Peyer's patch (tissue), 4 donors: ENCODE measurements around the gene DENND1B. TPM values are rescaled to one million over a fixed set of nuclear protein-coding genes. Genes with fewer than 3 reads are reported as not detected.

ENCODE experiments used
- DNase-seq, 3 donors: peaks; one replicate each; pipeline ENCODE4 v3.0.0-alpha.2; 2017 to 2019
- H3K27ac ChIP-seq, 4 donors: fragments of 200-600 bp; sonication (generic); one replicate each; pipeline ENCODE4 v1.5.1; 2016 to 2019
- H3K27me3 ChIP-seq, 2 donors: fragments of 200-600 bp; sonication (generic); one replicate each; pipeline ENCODE4 v1.5.1; 2019
- H3K36me3 ChIP-seq, 3 donors: fragments of 200-600 bp; sonication (generic); one replicate each; pipeline ENCODE4 v1.5.1; 2016 to 2019
- H3K4me1 ChIP-seq, 4 donors: fragments of 200-600 bp; sonication (generic); one replicate each; pipeline ENCODE4 v1.5.1; 2016 to 2019
- H3K4me3 ChIP-seq, 4 donors: fragments of 200-600 bp; sonication (generic); 1 replicate in 3 of 4; 2 replicates in 1 of 4; pipeline ENCODE4 v1.5.1; 2016 to 2019; ENCODE audit warnings: mild to moderate bottlenecking in 1 of 4
- H3K9me3 ChIP-seq, 4 donors: fragments of 200-600 bp; sonication (generic); one replicate each; pipeline ENCODE4 v1.5.1; 2016 to 2019; ENCODE audit warnings: mild to moderate bottlenecking in 1 of 4
- POLR2A ChIP-seq, 2 donors: fragments of 450-650 bp; IDR thresholded peaks; one replicate each; pipeline ENCODE4 v1.5.1; 2017; ENCODE audit warnings: antibody characterized with exemption in 2 of 2, mild to moderate bottlenecking in 2 of 2, moderate library complexity in 2 of 2
- small RNA-seq, 2 donors: library from RNA; depleted of rRNA; stranded (forward); fragments of <200 nt; gene quantifications; one replicate each; pipeline ENCODE3, GENCODE V24; 2016
- total RNA-seq, 4 donors: library from RNA; depleted of rRNA; stranded (reverse); fragments of >200 nt; gene quantifications; one replicate each; pipeline ENCODE4 v1.1.0, GENCODE V29; 2016
- TF ChIP-seq, protein P1 (sequence below), 6 experiments: fragments of 450-650 bp in 4 of 6; fragments of 200-600 bp in 2 of 6; sonication (generic) in 1 of 6; IDR thresholded peaks; one replicate each; pipeline ENCODE4 v1.5.1; 2017 to 2019; ENCODE audit warnings: antibody characterized with exemption in 6 of 6, mild to moderate bottlenecking in 3 of 6, moderate library complexity in 1 of 6

The DENND1B gene
- total RNA-seq, 4 donors from 2014 or later, result 46.2 to 84.2 (median 69.3) TPM

- Histone ChIP-seq H3K27ac (no peak overlapping the region), H3K4me3 (no peak overlapping the region), H3K9me3 (no peaks in the 10 kb centered on the region), H3K27me3 (no peaks in the 10 kb centered on the region), H3K4me1 (peaks cover 0 to 12% (median 0%) of the 10 kb centered on the region in 4 donors), H3K36me3 (no peaks in the 10 kb centered on the region)
- TF ChIP-seq, protein P1, sequence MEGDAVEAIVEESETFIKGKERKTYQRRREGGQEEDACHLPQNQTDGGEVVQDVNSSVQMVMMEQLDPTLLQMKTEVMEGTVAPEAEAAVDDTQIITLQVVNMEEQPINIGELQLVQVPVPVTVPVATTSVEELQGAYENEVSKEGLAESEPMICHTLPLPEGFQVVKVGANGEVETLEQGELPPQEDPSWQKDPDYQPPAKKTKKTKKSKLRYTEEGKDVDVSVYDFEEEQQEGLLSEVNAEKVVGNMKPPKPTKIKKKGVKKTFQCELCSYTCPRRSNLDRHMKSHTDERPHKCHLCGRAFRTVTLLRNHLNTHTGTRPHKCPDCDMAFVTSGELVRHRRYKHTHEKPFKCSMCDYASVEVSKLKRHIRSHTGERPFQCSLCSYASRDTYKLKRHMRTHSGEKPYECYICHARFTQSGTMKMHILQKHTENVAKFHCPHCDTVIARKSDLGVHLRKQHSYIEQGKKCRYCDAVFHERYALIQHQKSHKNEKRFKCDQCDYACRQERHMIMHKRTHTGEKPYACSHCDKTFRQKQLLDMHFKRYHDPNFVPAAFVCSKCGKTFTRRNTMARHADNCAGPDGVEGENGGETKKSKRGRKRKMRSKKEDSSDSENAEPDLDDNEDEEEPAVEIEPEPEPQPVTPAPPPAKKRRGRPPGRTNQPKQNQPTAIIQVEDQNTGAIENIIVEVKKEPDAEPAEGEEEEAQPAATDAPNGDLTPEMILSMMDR (IDR thresholded peaks at IDR 0.05), result no peak
- TF ChIP-seq POLR2A (IDR thresholded peaks at IDR 0.05), result no peak
- DNase-seq, result no peak
These were observed 312.7 kb downstream of the DENND1B start for GRCh38 chr1:197462539-197462938.

Small RNA genes lying within 50 kb of the gene (small RNA-seq; reads per million reads assigned to genes)
- 0 reads per million in 2 donors for gene RF00019

Other genes starting within 250 kb of the DENND1B start
- 1 to 10 TPM in 1 of 4 donors, not detected in 3; 9.9 TPM for gene C1orf53, start 127.2 kb upstream of the DENND1B start, total RNA-seq
- not detected for gene LHX9, start 141.9 kb upstream of the DENND1B start, total RNA-seq